Measurements from ENCODE around the gene LST1.

DNA sequence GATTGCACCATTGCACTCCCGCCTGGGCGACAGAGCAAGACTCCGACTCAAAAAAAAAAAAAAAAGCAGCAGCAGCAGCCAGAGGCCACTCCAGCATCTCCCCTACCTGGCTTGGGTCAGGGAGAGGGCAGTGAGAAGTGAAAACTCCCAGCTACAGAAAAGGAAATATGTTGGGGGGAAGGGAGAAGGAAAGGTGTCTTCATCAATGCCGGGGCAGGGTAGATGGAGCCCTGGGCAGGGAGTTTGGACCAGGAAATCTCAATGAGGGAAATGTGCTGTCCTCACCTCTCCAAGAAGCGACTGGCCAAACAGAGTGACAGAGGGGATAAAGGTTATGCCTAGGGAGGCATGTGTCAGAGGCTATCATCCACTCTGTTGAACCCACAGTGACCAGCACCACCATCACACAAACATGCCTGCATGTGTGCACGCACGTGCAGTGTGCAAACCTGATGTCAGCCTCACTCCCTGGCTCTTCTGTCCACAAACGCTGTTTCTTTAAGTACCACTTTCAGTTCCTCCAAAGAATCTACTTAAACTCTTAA, 28.1 kb downstream of the LST1 start:
- TF ChIP-seq ZNF565 (CRISPR knock-in tag; conservative IDR thresholded peaks at IDR 0.05; ENCODE audit: low read depth) (no peak), ZFP30 (CRISPR knock-in tag; IDR thresholded peaks at IDR 0.05) (no peak), ZFP3 (CRISPR knock-in tag; IDR thresholded peaks at IDR 0.05) (no peak), ARNTL (CRISPR knock-in tag; IDR thresholded peaks at IDR 0.05; ENCODE audit: borderline replicate concordance, low read depth) (no peak)

Measured in SK-N-SH treated with all-trans-retinoic acid at 6 μM for 48 hours (cell line).